Esophagus muscularis mucosa (tissue), 4 donors: ENCODE data around the gene DOCK4. TPM values are rescaled to one million over a fixed set of nuclear protein-coding genes. Genes with fewer than 3 reads are reported as not detected.

ENCODE experiments used
- DNase-seq: peaks from one replicate; pipeline ENCODE4 v3.0.0-alpha.2; 2017; ENCODE audit errors: extremely low spot score
- H3K27ac ChIP-seq, 4 donors: fragments of 200-600 bp; sonication (generic); replicated peaks in 1 of 4; 1 replicate in 3 of 4; 2 replicates in 1 of 4; pipeline ENCODE4 v1.5.1; 2016 to 2019; ENCODE audit warnings: mild to moderate bottlenecking in 1 of 4
- H3K27me3 ChIP-seq, 4 donors: fragments of 200-600 bp; sonication (generic); one replicate each; pipeline versions ENCODE4 v1.5.1 to v1.6.0; 2016 to 2019
- H3K36me3 ChIP-seq, 4 donors: fragments of 200-600 bp; sonication (generic); one replicate each; pipeline ENCODE4 v1.5.1; 2016 to 2019
- H3K4me1 ChIP-seq, 4 donors: fragments of 200-600 bp; sonication (generic); one replicate each; pipeline ENCODE4 v1.5.1; 2016 to 2019
- H3K4me3 ChIP-seq, 4 donors: fragments of 200-600 bp; sonication (generic); 1 replicate in 2 of 4; 2 replicates in 2 of 4; pipeline ENCODE4 v1.5.1; 2016 to 2019; ENCODE audit warnings: mild to moderate bottlenecking in 4 of 4, moderate library complexity in 1 of 4
- H3K9me3 ChIP-seq, 4 donors: fragments of 200-600 bp; sonication (generic); 1 replicate in 3 of 4; 2 replicates in 1 of 4; pipeline ENCODE4 v1.5.1; 2016 to 2019
- EP300 ChIP-seq: sonication (generic); formaldehyde crosslinking; IDR thresholded peaks from one replicate; pipeline ENCODE4 v1.6.1; 2017; ENCODE audit warnings: antibody characterized with exemption
- POLR2A ChIP-seq: fragments of 450-650 bp; IDR thresholded peaks from one replicate; pipeline ENCODE4 v1.6.1; 2017; ENCODE audit warnings: antibody characterized with exemption, moderate library complexity, mild to moderate bottlenecking, low read depth
- POLR2AphosphoS5 ChIP-seq, 2 donors: sonication (generic); formaldehyde crosslinking; IDR thresholded peaks; one replicate each; pipeline ENCODE4 v1.6.1; 2017; ENCODE audit warnings: antibody characterized with exemption in 2 of 2
- WGBS: methylation state at CpG from one replicate; pipeline ENCODE4 v1.1.5; 2018; 5-methylcytosine and 5-hydroxymethylcytosine counted together
- intact Hi-C: fragments of 100-400 bp; cut with DNase I; formaldehyde crosslinking; loops from one replicate; pipeline ENCODE4 v1.15.1; 2023
- total RNA-seq, 4 donors: library from RNA; depleted of rRNA; stranded (reverse); fragments of >200 nt; gene quantifications; one replicate each; pipeline versions ENCODE4 v1.1.0 to v1.2.1, GENCODE V29; 2016
- TF ChIP-seq, protein P1 (sequence below), 3 experiments: fragments of 200-600 bp in 2 of 3; fragments of 450-650 bp in 1 of 3; sonication (generic) in 2 of 3; IDR thresholded peaks; one replicate each; pipeline ENCODE4 v1.5.1; 2017 to 2019; ENCODE audit warnings: antibody characterized with exemption in 3 of 3, mild to moderate bottlenecking in 2 of 3, moderate library complexity in 1 of 3

Gene DOCK4
- total RNA-seq, 4 donors from 2014 or later, result 14.0 to 25.3 (median 18.8) TPM

DNA sequence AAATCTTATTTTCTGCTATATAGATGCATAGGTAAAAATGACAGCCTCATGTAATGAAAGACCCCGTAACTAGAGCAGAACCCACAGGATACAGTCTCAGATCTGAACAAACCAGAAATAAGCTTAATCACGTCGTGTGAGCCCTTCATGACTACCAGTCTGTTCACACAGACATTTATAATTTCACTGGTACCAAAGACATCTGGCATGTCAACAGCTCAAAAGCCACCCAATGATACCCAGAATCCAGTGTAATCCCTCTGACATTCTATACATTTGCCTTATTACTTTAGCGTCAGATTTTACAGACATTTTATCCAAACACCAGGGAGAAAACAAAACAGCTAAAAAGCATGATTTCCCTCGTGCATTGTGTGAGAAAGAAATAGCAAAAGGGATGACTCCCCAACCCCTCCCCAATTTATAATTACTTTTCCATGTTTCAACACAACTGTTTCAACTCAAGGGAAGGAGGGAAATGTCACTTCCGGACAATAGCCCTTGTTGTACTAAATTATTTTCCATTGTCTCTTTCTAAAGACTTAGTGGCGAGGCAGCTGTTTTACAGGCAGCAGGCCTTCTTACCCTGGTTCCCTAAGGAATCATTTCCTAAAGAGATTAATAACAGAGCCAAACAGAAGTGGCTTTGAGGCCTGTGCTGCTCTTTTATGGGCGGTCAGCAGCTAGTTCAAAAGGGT is 33.2 kb downstream of the DOCK4 start:
- TF ChIP-seq POLR2A (no peak), POLR2AphosphoS5 (IDR thresholded peaks at IDR 0.05) (no peak)
- DNase-seq, result no peak
- H3K27ac ChIP-seq, result peak overlapping the region in 2 of 4 donors; percentile 11 to 49
- H3K4me3 ChIP-seq, result no peak overlapping the region
- WGBS, result 72% methylated on average over 8 of the region's 8 CpGs
- no peaks in the 10 kb centered on the region for H3K36me3 ChIP-seq
- H3K4me1 ChIP-seq, result peaks cover 6 to 16% (median 12%) of the 10 kb centered on the region in 4 donors
- no peaks in the 10 kb centered on the region for H3K9me3 ChIP-seq
- no peaks in the 10 kb centered on the region for H3K27me3 ChIP-seq
- intact Hi-C loops, result no loop called here

DNA sequence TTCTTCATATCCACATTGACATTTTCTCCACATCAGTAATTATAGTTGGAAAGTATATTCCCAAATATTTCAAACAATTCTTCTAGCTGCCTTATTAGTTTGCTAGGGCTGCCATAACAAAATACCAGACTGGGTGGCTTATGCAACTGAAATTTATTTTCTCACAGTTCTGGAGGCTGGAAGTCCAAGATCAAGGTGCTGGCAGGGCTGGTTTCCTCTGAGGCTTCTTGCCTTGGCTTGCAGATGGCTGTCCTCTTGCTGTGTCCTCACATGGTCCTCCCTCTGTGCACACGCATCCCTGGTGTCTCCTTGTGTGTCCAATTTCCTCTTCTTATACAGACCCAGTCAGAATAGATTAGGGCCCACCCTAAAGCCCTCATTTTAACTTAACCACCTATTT is 34.5 kb downstream of the DOCK4 start:
- 100% methylated on average over 1 of the region's 1 CpG for WGBS
- intact Hi-C loops, result no loop called here
- no peaks in the 10 kb centered on the region for H3K9me3 ChIP-seq

DNA sequence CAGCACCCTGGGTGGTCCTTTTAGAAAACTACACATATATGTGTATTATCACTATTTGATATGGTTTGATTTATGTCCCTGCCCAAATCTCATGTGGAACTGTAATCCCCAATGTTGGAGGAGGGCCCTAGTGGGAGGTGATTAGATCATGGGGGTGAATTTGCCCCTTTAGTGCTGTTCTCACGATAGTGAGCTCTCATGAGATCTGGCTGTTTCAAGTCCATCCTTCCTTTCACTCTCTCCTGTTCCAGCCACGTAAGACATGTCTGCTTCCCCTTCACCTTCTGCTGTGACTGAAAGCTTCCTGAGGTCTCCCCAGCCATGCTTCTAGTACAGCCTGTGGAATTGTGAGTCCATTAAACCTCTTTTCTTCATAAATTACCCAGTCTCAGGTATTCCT is 37.3 kb downstream of the DOCK4 start:
- DNase-seq, result no peak
- no peak overlapping the region for H3K4me3 ChIP-seq
- WGBS, result 97% methylated on average over 2 of the region's 2 CpGs
- no peak overlapping the region for H3K27ac ChIP-seq
- H3K27me3 ChIP-seq, result no peaks in the 10 kb centered on the region
- TF ChIP-seq, protein P1, sequence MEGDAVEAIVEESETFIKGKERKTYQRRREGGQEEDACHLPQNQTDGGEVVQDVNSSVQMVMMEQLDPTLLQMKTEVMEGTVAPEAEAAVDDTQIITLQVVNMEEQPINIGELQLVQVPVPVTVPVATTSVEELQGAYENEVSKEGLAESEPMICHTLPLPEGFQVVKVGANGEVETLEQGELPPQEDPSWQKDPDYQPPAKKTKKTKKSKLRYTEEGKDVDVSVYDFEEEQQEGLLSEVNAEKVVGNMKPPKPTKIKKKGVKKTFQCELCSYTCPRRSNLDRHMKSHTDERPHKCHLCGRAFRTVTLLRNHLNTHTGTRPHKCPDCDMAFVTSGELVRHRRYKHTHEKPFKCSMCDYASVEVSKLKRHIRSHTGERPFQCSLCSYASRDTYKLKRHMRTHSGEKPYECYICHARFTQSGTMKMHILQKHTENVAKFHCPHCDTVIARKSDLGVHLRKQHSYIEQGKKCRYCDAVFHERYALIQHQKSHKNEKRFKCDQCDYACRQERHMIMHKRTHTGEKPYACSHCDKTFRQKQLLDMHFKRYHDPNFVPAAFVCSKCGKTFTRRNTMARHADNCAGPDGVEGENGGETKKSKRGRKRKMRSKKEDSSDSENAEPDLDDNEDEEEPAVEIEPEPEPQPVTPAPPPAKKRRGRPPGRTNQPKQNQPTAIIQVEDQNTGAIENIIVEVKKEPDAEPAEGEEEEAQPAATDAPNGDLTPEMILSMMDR (IDR thresholded peaks at IDR 0.05), result no peak
- TF ChIP-seq POLR2A, result no peak
- no peak for TF ChIP-seq POLR2AphosphoS5 (IDR thresholded peaks at IDR 0.05)
- TF ChIP-seq EP300, result no peak
- no peaks in the 10 kb centered on the region for H3K36me3 ChIP-seq
- peaks cover 8 to 12% (median 10%) of the 10 kb centered on the region in 4 donors for H3K4me1 ChIP-seq
- H3K9me3 ChIP-seq, result no peaks in the 10 kb centered on the region
- intact Hi-C loops, result no loop called here

More for the DNA sequence above, 34.5 kb downstream of the DOCK4 start:
- no peak for TF ChIP-seq POLR2AphosphoS5 (IDR thresholded peaks at IDR 0.05)
- no peak for TF ChIP-seq POLR2A
- no peak for TF ChIP-seq EP300
- TF ChIP-seq, protein P1 (IDR thresholded peaks at IDR 0.05), result no peak
- Histone ChIP-seq H3K27me3 (no peaks in the 10 kb centered on the region), H3K36me3 (no peaks in the 10 kb centered on the region), H3K27ac (no peak overlapping the region), H3K4me3 (no peak overlapping the region), H3K4me1 (peaks cover 9 to 16% (median 12%) of the 10 kb centered on the region in 4 donors)
- peak; percentile 42 for DNase-seq

DNA sequence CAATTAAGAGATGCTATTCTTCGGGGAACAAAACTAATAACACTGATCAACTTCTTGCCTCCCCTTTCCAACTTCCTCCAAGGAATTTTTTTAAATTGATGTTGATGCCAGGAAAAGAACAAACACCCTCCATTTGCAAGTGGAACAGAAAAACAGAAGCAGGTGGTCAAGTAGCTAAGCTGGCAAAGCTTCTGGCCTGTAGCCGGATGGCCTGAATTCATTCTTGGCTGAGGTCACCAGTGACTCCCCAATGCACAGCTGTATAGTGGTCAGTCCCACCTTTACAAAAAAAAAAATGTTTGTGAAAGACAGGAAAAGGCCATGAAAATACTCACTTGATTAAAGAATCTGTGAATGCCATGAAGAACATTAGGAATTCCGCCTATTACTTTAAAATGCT is 39.1 kb downstream of the DOCK4 start:
- TF ChIP-seq, protein P1 (IDR thresholded peaks at IDR 0.05), result no peak
- TF ChIP-seq EP300, result no peak
- no peak for TF ChIP-seq POLR2AphosphoS5 (IDR thresholded peaks at IDR 0.05)
- no peak for TF ChIP-seq POLR2A
- Histone ChIP-seq H3K4me1 (peaks cover 4 to 14% (median 10%) of the 10 kb centered on the region in 4 donors), H3K36me3 (no peaks in the 10 kb centered on the region), H3K27ac (no peak overlapping the region), H3K27me3 (no peaks in the 10 kb centered on the region), H3K4me3 (no peak overlapping the region), H3K9me3 (no peaks in the 10 kb centered on the region)
- intact Hi-C loops, result no loop called here
- WGBS, result 88% methylated on average over 3 of the region's 3 CpGs
- no peak for DNase-seq

DNA sequence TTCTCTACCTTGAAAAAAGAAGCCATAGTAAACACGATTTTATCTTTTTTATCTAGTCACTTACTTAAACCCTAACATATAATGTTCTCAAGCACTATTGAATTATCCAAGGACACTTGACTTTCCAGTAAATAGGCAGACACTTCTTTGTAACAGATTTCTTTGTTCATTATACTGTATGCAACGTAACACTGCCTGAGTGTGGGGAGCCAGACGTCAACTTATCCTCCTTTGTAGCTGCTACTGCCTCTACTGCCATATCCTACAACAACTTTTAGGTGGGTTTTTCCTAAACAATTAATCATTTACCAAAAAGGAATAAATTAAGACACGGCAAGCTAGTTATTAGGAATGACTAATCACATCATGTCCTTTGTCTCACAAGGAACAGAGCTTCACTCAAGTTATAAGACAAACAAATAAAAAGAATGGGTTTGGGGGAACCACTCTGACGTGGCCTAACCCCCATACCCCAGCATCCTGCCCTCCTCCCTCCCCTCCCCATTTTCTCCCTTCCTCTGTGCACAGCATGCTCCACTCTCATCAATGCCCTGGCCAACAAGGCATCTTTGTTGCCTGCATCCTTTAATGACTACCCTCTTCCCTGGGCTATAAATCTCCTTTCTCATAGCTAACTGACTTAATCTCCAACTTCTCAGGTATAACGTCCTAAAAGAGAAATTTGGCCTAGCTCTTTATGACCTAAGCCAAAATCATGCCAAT is 43.3 kb downstream of the DOCK4 start:
- H3K27ac ChIP-seq, result peak overlapping the region in 2 of 4 donors; percentile 18 to 46
- H3K4me3 ChIP-seq, result no peak overlapping the region
- H3K4me1 ChIP-seq, result peaks cover 20 to 40% (median 29%) of the 10 kb centered on the region in 4 donors
- WGBS, result 82% methylated on average over 6 of the region's 6 CpGs
- no peaks in the 10 kb centered on the region for H3K27me3 ChIP-seq
- no peaks in the 10 kb centered on the region for H3K9me3 ChIP-seq
- TF ChIP-seq POLR2AphosphoS5 (IDR thresholded peaks at IDR 0.05) (no peak), POLR2A (no peak), EP300 (no peak)
- TF ChIP-seq, protein P1 (IDR thresholded peaks at IDR 0.05), result no peak
- no peak for DNase-seq
- intact Hi-C loops, result no loop called here
- no peaks in the 10 kb centered on the region for H3K36me3 ChIP-seq
